Tibial nerve (tissue), 3 donors: ENCODE results near the gene AKT1.
"Not testable (repeated sequence)": the region's sequence is repeated elsewhere in the genome, so short reads cannot be mapped to it uniquely, and the experiment has no call there.

Experiments used
- POLR2A ChIP-seq, 2 donors: fragments of 450-650 bp; IDR thresholded peaks; one replicate each; pipeline ENCODE4 v1.6.1; 2017; ENCODE audit warnings: antibody characterized with exemption in 2 of 2, mild to moderate bottlenecking in 2 of 2, moderate library complexity in 2 of 2
- TF ChIP-seq, protein P1 (sequence below), 5 experiments: fragments of 200-600 bp in 3 of 5; fragments of 450-650 bp in 2 of 5; sonication (generic) in 3 of 5; IDR thresholded peaks; one replicate each; pipeline ENCODE4 v1.5.1; 2016 to 2019; ENCODE audit warnings: antibody characterized with exemption in 5 of 5, mild to moderate bottlenecking in 3 of 5, moderate library complexity in 2 of 5

DNA sequence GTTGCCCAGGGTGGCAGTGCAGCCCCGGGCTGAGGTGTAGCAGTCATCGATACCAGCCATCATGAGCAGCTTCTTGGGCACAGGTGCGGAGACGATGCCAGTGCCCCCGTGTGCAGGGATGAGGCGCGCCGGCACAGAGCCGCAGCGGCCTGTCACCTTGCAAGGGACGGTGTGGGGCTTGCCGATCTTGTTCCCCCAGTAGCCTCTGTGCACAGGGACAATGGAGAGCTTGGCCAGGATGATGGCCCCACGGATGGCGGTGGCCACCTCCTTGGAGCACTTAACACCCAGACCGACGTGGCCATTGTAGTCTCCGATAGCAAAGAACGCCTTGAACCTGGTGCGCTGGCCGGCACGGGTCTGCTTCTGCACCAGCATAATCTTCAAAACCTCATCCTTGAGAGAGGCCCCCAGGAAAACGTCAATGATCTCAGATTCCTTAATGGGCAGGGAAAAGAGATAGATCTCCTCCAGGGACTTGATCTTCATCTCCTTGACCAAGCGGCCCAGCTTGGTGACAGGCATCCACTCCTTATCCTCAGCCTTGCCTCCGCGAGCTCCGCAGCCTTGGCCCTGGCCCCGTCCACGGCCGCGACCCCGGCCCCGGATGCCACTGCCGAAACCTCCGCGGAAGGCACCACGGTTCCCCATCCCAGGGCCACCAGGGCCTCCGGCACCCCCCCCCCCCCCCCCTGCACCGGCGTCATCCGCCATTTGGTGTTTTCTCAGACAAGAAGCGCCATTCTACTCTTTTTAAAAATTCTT, 40.8 kb upstream of the AKT1 start:
- TF ChIP-seq POLR2A (IDR thresholded peaks at IDR 0.05) = not testable (repeated sequence)
- TF ChIP-seq, protein P1, sequence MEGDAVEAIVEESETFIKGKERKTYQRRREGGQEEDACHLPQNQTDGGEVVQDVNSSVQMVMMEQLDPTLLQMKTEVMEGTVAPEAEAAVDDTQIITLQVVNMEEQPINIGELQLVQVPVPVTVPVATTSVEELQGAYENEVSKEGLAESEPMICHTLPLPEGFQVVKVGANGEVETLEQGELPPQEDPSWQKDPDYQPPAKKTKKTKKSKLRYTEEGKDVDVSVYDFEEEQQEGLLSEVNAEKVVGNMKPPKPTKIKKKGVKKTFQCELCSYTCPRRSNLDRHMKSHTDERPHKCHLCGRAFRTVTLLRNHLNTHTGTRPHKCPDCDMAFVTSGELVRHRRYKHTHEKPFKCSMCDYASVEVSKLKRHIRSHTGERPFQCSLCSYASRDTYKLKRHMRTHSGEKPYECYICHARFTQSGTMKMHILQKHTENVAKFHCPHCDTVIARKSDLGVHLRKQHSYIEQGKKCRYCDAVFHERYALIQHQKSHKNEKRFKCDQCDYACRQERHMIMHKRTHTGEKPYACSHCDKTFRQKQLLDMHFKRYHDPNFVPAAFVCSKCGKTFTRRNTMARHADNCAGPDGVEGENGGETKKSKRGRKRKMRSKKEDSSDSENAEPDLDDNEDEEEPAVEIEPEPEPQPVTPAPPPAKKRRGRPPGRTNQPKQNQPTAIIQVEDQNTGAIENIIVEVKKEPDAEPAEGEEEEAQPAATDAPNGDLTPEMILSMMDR (IDR thresholded peaks at IDR 0.05) = not testable (repeated sequence)
